ENCODE results near the gene PRPF8.

GRCh38 chr17:1608676-1609075, 76.0 kb downstream of the PRPF8 start:
- TF ChIP-seq CTCF (IDR thresholded peaks at IDR 0.05 in 4 of 5, conservative IDR thresholded peaks at IDR 0.05 in 1 of 5), result no peak
- TF ChIP-seq POLR2A (IDR thresholded peaks at IDR 0.05), result no peak

Measured in gastrocnemius medialis (tissue), 4 donors.